CD14-positive monocyte (primary cell): ENCODE measurements around the gene AP1S3. TPM values are rescaled to one million over a fixed set of nuclear protein-coding genes. Genes with fewer than 3 reads are reported as not detected.

Source experiments
- DNase-seq, 3 donors: peaks; one replicate each; pipeline ENCODE4 v3.0.0-alpha.2; 2011 to 2022
- H2AFZ ChIP-seq: 2 replicates; pipeline ENCODE4 v1.6.0; 2012; ENCODE audit warnings: mild to moderate bottlenecking, low read depth, low read length, inconsistent platforms; ENCODE audit not compliant: insufficient read depth, poor library complexity, severe bottlenecking
- H3K27ac ChIP-seq, 2 donors: 1 replicate in 1 of 2; 2 replicates in 1 of 2; pipeline ENCODE4 v1.5.1; 2012 to 2013; ENCODE audit warnings: low read length in 2 of 2, control low read depth in 1 of 2, inconsistent platforms in 1 of 2, low read depth in 1 of 2, mild to moderate bottlenecking in 1 of 2
- H3K27me3 ChIP-seq, 2 donors: one replicate each; pipeline versions ENCODE4 v1.6.0 to v1.6.1; 2011 to 2013; ENCODE audit warnings: low read length in 2 of 2; ENCODE audit not compliant: control insufficient read depth in 2 of 2, insufficient read depth in 2 of 2
- H3K36me3 ChIP-seq, 2 donors: replicated peaks in 1 of 2; 1 replicate in 1 of 2; 2 replicates in 1 of 2; pipeline versions ENCODE4 v1.5.1 to v1.6.1; 2012 to 2013; ENCODE audit warnings: low read length in 2 of 2, control low read depth in 1 of 2, inconsistent platforms in 1 of 2, mild to moderate bottlenecking in 1 of 2; ENCODE audit not compliant: insufficient read depth in 2 of 2, control insufficient read depth in 1 of 2
- H3K4me1 ChIP-seq, 2 donors: 1 replicate in 1 of 2; 2 replicates in 1 of 2; pipeline versions ENCODE4 v1.5.1 to v1.6.1; 2012 to 2013; ENCODE audit warnings: low read length in 2 of 2, control low read depth in 1 of 2, inconsistent platforms in 1 of 2, mild to moderate bottlenecking in 1 of 2, moderate library complexity in 1 of 2; ENCODE audit not compliant: insufficient read depth in 2 of 2, control insufficient read depth in 1 of 2
- H3K4me2 ChIP-seq: replicated peaks from 2 replicates; pipeline ENCODE3; 2012; ENCODE audit warnings: low read length, moderate library complexity, mild to moderate bottlenecking; ENCODE audit not compliant: poor library complexity, severe bottlenecking; ENCODE audit errors: extremely low read depth
- H3K4me3 ChIP-seq, 3 experiments: fragments of 200-600 bp in 1 of 3; sonication (generic) in 1 of 3; replicated peaks in 1 of 3; 1 replicate in 2 of 3; 2 replicates in 1 of 3; pipeline ENCODE4 v1.5.1; 2011 to 2013; ENCODE audit warnings: low read length in 3 of 3, mild to moderate bottlenecking in 3 of 3, control low read depth in 2 of 3, low read depth in 2 of 3, inconsistent platforms in 1 of 3, moderate library complexity in 1 of 3
- H3K79me2 ChIP-seq: 2 replicates; pipeline ENCODE4 v1.6.0; 2012; ENCODE audit warnings: mild to moderate bottlenecking, control low read depth, inconsistent platforms, low read length, moderate library complexity; ENCODE audit not compliant: insufficient read depth
- H3K9ac ChIP-seq: 2 replicates; pipeline ENCODE4 v1.6.0; 2017; ENCODE audit warnings: low read length, mild to moderate bottlenecking; ENCODE audit not compliant: insufficient read depth, poor library complexity, severe bottlenecking
- H3K9me3 ChIP-seq, 2 donors: replicated peaks in 1 of 2; 1 replicate in 1 of 2; 2 replicates in 1 of 2; pipeline versions ENCODE4 v1.5.1 to v1.6.1; 2012 to 2013; ENCODE audit warnings: low read length in 2 of 2, control low read depth in 1 of 2; ENCODE audit not compliant: control insufficient read depth in 1 of 2, insufficient read depth in 1 of 2
- H4K20me1 ChIP-seq: 2 replicates; pipeline ENCODE4 v1.6.0; 2012; ENCODE audit warnings: mild to moderate bottlenecking, low read length, control low read depth, moderate library complexity; ENCODE audit not compliant: insufficient read depth
- H3K27ac Mint-ChIP-seq, 7 donors: one replicate each; pipeline ENCODE4 v1.8.0; 2020; ENCODE audit warnings: mild to moderate bottlenecking in 7 of 7, mixed read lengths in 7 of 7, moderate library complexity in 6 of 7, inconsistent platforms in 2 of 7
- H3K27me3 Mint-ChIP-seq, 3 donors: one replicate each; pipeline ENCODE4 v1.8.0; 2021 to 2022; ENCODE audit warnings: low read depth in 3 of 3, mild to moderate bottlenecking in 3 of 3, mixed read lengths in 3 of 3, moderate library complexity in 3 of 3, inconsistent platforms in 1 of 3
- H3K36me3 Mint-ChIP-seq, 2 donors: one replicate each; pipeline ENCODE4 v1.8.0; 2020; ENCODE audit warnings: mixed read lengths in 2 of 2, inconsistent platforms in 1 of 2, mild to moderate bottlenecking in 1 of 2
- H3K4me1 Mint-ChIP-seq: one replicate; pipeline ENCODE4 v1.8.0; 2020; ENCODE audit warnings: mild to moderate bottlenecking, mixed read lengths
- H3K4me3 Mint-ChIP-seq, 2 donors: one replicate each; pipeline ENCODE4 v1.8.0; 2020; ENCODE audit warnings: mild to moderate bottlenecking in 2 of 2, mixed read lengths in 2 of 2, moderate library complexity in 1 of 2
- H3K9me3 Mint-ChIP-seq, 7 donors: one replicate each; pipeline ENCODE4 v1.8.0; 2020 to 2022; ENCODE audit warnings: mixed read lengths in 7 of 7, mild to moderate bottlenecking in 6 of 7, moderate library complexity in 6 of 7, inconsistent platforms in 2 of 7
- CTCF ChIP-seq: fragments of 200-600 bp; IDR thresholded peaks from one replicate; pipeline ENCODE4 v1.8.0; 2022; ENCODE audit warnings: antibody characterized with exemption, mild to moderate bottlenecking
- WGBS: methylation state at CpG from one replicate; pipeline ENCODE4 v1.1.5; 2013; ENCODE audit warnings: missing lambda C conversion rate; ENCODE audit not compliant: insufficient coverage; 5-methylcytosine and 5-hydroxymethylcytosine counted together
- intact Hi-C, 2 donors: fragments of 100-400 bp; cut with micrococcal nuclease; formaldehyde crosslinking; loops; one replicate each; pipeline versions ENCODE4 v1.15.0 to v1.15.1; 2023
- polyA plus RNA-seq, 3 donors: library from polyadenylated mRNA; depleted of rRNA in 1 of 3; unstranded in 2 of 3; stranded (reverse) in 1 of 3; fragments of 300-500 nt in 2 of 3; fragments of >200 nt in 1 of 3; fragmentation: Illumina TruSeq in 2 of 3; gene quantifications; 1 replicate in 2 of 3; 2 replicates in 1 of 3; pipeline ENCODE4 v1.2.3, GENCODE V29; 2012 to 2021

AP1S3 gene
- polyA plus RNA-seq, 3 donors: 0.80 to 1.3 (median 0.81) TPM

- H3K4me1 ChIP-seq: no peaks in the 10 kb centered on the region
- H3K9me3 ChIP-seq: no peaks in the 10 kb centered on the region
- H3K36me3 ChIP-seq: no peaks in the 10 kb centered on the region
- peaks cover 46% of the 10 kb centered on the region for H3K79me2 ChIP-seq
- intact Hi-C loops: no loop called here
- H3K36me3 Mint-ChIP-seq: peaks cover 3 to 15% of the 10 kb centered on the region in 2 donors
- DNase-seq: no peak
- H3K4me3 ChIP-seq: no peak overlapping the region
- H3K27ac ChIP-seq: no peak overlapping the region
- no peak overlapping the region for H3K4me3 Mint-ChIP-seq
- peaks cover 0 to 1% (median 0%) of the 10 kb centered on the region in 3 donors for H3K27me3 Mint-ChIP-seq
- no peak overlapping the region for H3K27ac Mint-ChIP-seq
- no peak overlapping the region for H3K4me2 ChIP-seq
- H2AFZ ChIP-seq: no peak overlapping the region
- no peaks in the 10 kb centered on the region for H3K27me3 ChIP-seq
- H3K4me1 Mint-ChIP-seq: no peaks in the 10 kb centered on the region
- H4K20me1 ChIP-seq: no peaks in the 10 kb centered on the region
- no peak overlapping the region for H3K9ac ChIP-seq
- TF ChIP-seq CTCF: no peak
- H3K9me3 Mint-ChIP-seq: peaks cover 0 to 3% (median 0%) of the 10 kb centered on the region in 7 donors
Measured at GRCh38 chr2:223822818-223823217, 14.6 kb downstream of the AP1S3 start.

- Histone ChIP-seq H3K9ac (no peak overlapping the region), H3K27ac (no peak overlapping the region), H3K4me3 (no peak overlapping the region), H3K36me3 (no peaks in the 10 kb centered on the region), H3K4me1 (no peaks in the 10 kb centered on the region), H3K27me3 (no peaks in the 10 kb centered on the region), H3K79me2 (peaks cover 49% of the 10 kb centered on the region), H3K4me2 (no peak overlapping the region), H2AFZ (no peak overlapping the region), H3K9me3 (no peaks in the 10 kb centered on the region), H4K20me1 (no peaks in the 10 kb centered on the region)
- WGBS: 92% methylated on average over 2 of the region's 2 CpGs
- no peaks in the 10 kb centered on the region for H3K4me1 Mint-ChIP-seq
- H3K9me3 Mint-ChIP-seq: peaks cover 0 to 3% (median 0%) of the 10 kb centered on the region in 7 donors
- H3K27ac Mint-ChIP-seq: peak overlapping the region in 1 of 7 donors; percentile 81
- H3K4me3 Mint-ChIP-seq: no peak overlapping the region
- H3K36me3 Mint-ChIP-seq: peaks cover 4 to 13% of the 10 kb centered on the region in 2 donors
- DNase-seq: no peak
- intact Hi-C loops: no loop called here
- peaks cover 0 to 3% (median 0%) of the 10 kb centered on the region in 3 donors for H3K27me3 Mint-ChIP-seq
- no peak for TF ChIP-seq CTCF
Measured at GRCh38 chr2:223820549-223820948, 16.8 kb downstream of the AP1S3 start.
